H9 (cell line): ENCODE measurements around the gene ITGA7. TPM values are rescaled to one million over a fixed set of nuclear protein-coding genes. Genes with fewer than 3 reads are reported as not detected.
A peak's percentile ranks its signal among the peaks of the same experiment; 100 is the strongest.

Source experiments
- DNase-seq: peaks from one replicate; pipeline ENCODE4 v3.0.0-alpha.2; 2017
- H2AFZ ChIP-seq: one replicate; pipeline ENCODE4 v1.6.1; 2013; ENCODE audit warnings: mild to moderate bottlenecking, low read length, control low read depth, moderate library complexity
- H2AK5ac ChIP-seq: 2 replicates; pipeline ENCODE4 v1.6.1; 2013; ENCODE audit warnings: low read length, control low read depth, mixed read lengths; ENCODE audit not compliant: insufficient read length
- H2BK120ac ChIP-seq: one replicate; pipeline ENCODE4 v1.6.1; 2013; ENCODE audit warnings: low read depth, mild to moderate bottlenecking, low read length, control low read depth, inconsistent platforms; ENCODE audit not compliant: poor library complexity, severe bottlenecking
- H2BK12ac ChIP-seq: 2 replicates; pipeline ENCODE4 v1.6.1; 2013; ENCODE audit warnings: low read length, control low read depth, mixed read lengths, low read depth; ENCODE audit not compliant: insufficient read length
- H2BK15ac ChIP-seq: 2 replicates; pipeline ENCODE4 v1.6.1; 2013; ENCODE audit warnings: low read depth, low read length, control low read depth
- H2BK20ac ChIP-seq: one replicate; pipeline ENCODE4 v1.6.1; 2013; ENCODE audit warnings: low read depth, mild to moderate bottlenecking, low read length, control low read depth, inconsistent platforms; ENCODE audit not compliant: poor library complexity, severe bottlenecking
- H2BK5ac ChIP-seq: 2 replicates; pipeline ENCODE4 v1.6.1; 2013; ENCODE audit warnings: low read length, control low read depth, mixed read lengths; ENCODE audit not compliant: insufficient read length
- H3K14ac ChIP-seq: 2 replicates; pipeline ENCODE4 v1.6.1; 2013; ENCODE audit warnings: low read length, control low read depth; ENCODE audit not compliant: insufficient read depth
- H3K18ac ChIP-seq: 2 replicates; pipeline ENCODE4 v1.6.1; 2013; ENCODE audit warnings: low read depth, mild to moderate bottlenecking, mixed read lengths, low read length, control low read depth; ENCODE audit not compliant: insufficient read length
- H3K23ac ChIP-seq: 2 replicates; pipeline ENCODE4 v1.6.1; 2013; ENCODE audit warnings: low read length, control low read depth, mixed read lengths, low read depth; ENCODE audit not compliant: insufficient read length
- H3K23me2 ChIP-seq: 2 replicates; pipeline ENCODE4 v1.6.1; 2013; ENCODE audit warnings: low read depth, mild to moderate bottlenecking, mixed read lengths, low read length, control low read depth; ENCODE audit not compliant: insufficient read length, poor library complexity, severe bottlenecking
- H3K27ac ChIP-seq: 2 replicates; pipeline ENCODE4 v1.5.1; 2013; ENCODE audit warnings: low read length, control low read depth, mixed read lengths, low read depth; ENCODE audit not compliant: insufficient read length
- H3K27me3 ChIP-seq: 2 replicates; pipeline ENCODE4 v1.6.1; 2013; ENCODE audit warnings: low read length, control low read depth, inconsistent platforms; ENCODE audit not compliant: insufficient read depth
- H3K4ac ChIP-seq: 2 replicates; pipeline ENCODE4 v1.6.1; 2013; ENCODE audit warnings: low read depth, mild to moderate bottlenecking, control low read depth, inconsistent platforms, low read length, moderate library complexity
- H3K4me1 ChIP-seq: 2 replicates; pipeline ENCODE4 v1.6.1; 2013; ENCODE audit warnings: low read length, control low read depth, inconsistent platforms; ENCODE audit not compliant: insufficient read depth
- H3K4me2 ChIP-seq: 2 replicates; pipeline ENCODE4 v1.6.1; 2013; ENCODE audit warnings: low read length, control low read depth, mixed read lengths; ENCODE audit not compliant: insufficient read length, insufficient read depth
- H3K56ac ChIP-seq: 2 replicates; pipeline ENCODE4 v1.6.1; 2013; ENCODE audit warnings: low read depth, mild to moderate bottlenecking, mixed read lengths, low read length, control low read depth; ENCODE audit not compliant: insufficient read length
- H3K79me1 ChIP-seq: 2 replicates; pipeline ENCODE4 v1.6.1; 2013; ENCODE audit warnings: low read depth, mild to moderate bottlenecking, moderate library complexity, low read length, control low read depth, inconsistent platforms; ENCODE audit not compliant: insufficient read depth, poor library complexity, severe bottlenecking
- H3K79me2 ChIP-seq: 2 replicates; pipeline ENCODE4 v1.6.1; 2013; ENCODE audit warnings: low read length, control low read depth, inconsistent platforms; ENCODE audit not compliant: insufficient read depth
- H3K9ac ChIP-seq: 2 replicates; pipeline ENCODE4 v1.6.1; 2013; ENCODE audit warnings: low read length, control low read depth, mixed read lengths; ENCODE audit not compliant: insufficient read length; ENCODE audit errors: extremely low read depth
- H3K9me3 ChIP-seq: one replicate; pipeline ENCODE4 v1.6.1; 2013; ENCODE audit warnings: low read depth, low read length, inconsistent platforms; ENCODE audit not compliant: control insufficient read depth
- H3T11ph ChIP-seq: one replicate; pipeline ENCODE4 v1.6.1; 2013; ENCODE audit warnings: mild to moderate bottlenecking, low read length, control low read depth, inconsistent platforms
- H4K20me1 ChIP-seq: one replicate; pipeline ENCODE4 v1.6.1; 2013; ENCODE audit not compliant: control insufficient read depth, insufficient read length, insufficient read depth
- H4K5ac ChIP-seq: 2 replicates; pipeline ENCODE4 v1.6.1; 2013; ENCODE audit warnings: low read depth, mild to moderate bottlenecking, mixed read lengths, low read length, control low read depth; ENCODE audit not compliant: insufficient read length
- H4K8ac ChIP-seq: replicated peaks from 2 replicates; pipeline ENCODE4 v1.6.1; 2013; ENCODE audit warnings: low read length, control low read depth, mixed read lengths, low read depth; ENCODE audit not compliant: insufficient read length
- H4K91ac ChIP-seq: 2 replicates; pipeline ENCODE4 v1.6.1; 2013; ENCODE audit warnings: low read depth, mild to moderate bottlenecking, moderate library complexity, mixed read lengths, low read length, control low read depth; ENCODE audit not compliant: insufficient read length
- H3K27ac Mint-ChIP-seq, 3 experiments: 2 replicates in 2 of 3; 3 replicates in 1 of 3; pipeline ENCODE4 v1.8.0; 2020 to 2021; ENCODE audit warnings: mixed read lengths in 3 of 3, mild to moderate bottlenecking in 1 of 3, moderate library complexity in 1 of 3
- H3K27me3 Mint-ChIP-seq: 2 replicates; pipeline ENCODE4 v1.8.0; 2021; ENCODE audit warnings: low read depth, mild to moderate bottlenecking, moderate library complexity, mixed read lengths
- H3K36me3 Mint-ChIP-seq, 3 experiments: 2 replicates in 2 of 3; 3 replicates in 1 of 3; pipeline ENCODE4 v1.8.0; 2020 to 2021; ENCODE audit warnings: low read depth in 3 of 3, mixed read lengths in 3 of 3; ENCODE audit not compliant: insufficient read depth in 1 of 3
- H3K4me1 Mint-ChIP-seq, 2 experiments: 2 replicates each; pipeline ENCODE4 v1.8.0; 2020; ENCODE audit warnings: mixed read lengths in 2 of 2
- H3K4me3 Mint-ChIP-seq, 2 experiments: 2 replicates in 1 of 2; 3 replicates in 1 of 2; pipeline ENCODE4 v1.8.0; 2020 to 2021; ENCODE audit warnings: mild to moderate bottlenecking in 2 of 2, mixed read lengths in 2 of 2, moderate library complexity in 1 of 2
- H3K9me3 Mint-ChIP-seq, 2 experiments: 2 replicates in 1 of 2; 3 replicates in 1 of 2; pipeline ENCODE4 v1.8.0; 2020; ENCODE audit warnings: mild to moderate bottlenecking in 2 of 2, mixed read lengths in 2 of 2, moderate library complexity in 1 of 2
- WGBS: extraction: QIAGEN DNeasy Blood & Tissue Kit; methylation state at CpG from one replicate; pipeline ENCODE4 v1.1.7; 2013; ENCODE audit warnings: missing lambda C conversion rate, low lambda C conversion rate, mixed read lengths; ENCODE audit not compliant: insufficient read length; ENCODE audit errors: extremely low coverage; 5-methylcytosine and 5-hydroxymethylcytosine counted together
- total RNA-seq: library from RNA; stranded (reverse); gene quantifications from 2 replicates; pipeline ENCODE4 v1.2.1, GENCODE V29; 2021
- TF ChIP-seq, protein P1 (sequence below): fragments of 200-600 bp; sonication (generic); conservative IDR thresholded peaks from 3 replicates; pipeline ENCODE4 v1.8.0; 2021; ENCODE audit warnings: antibody characterized with exemption, mild to moderate bottlenecking

Gene ITGA7
- total RNA-seq, 1 experiment from 2014 or later = 119 TPM

DNA sequence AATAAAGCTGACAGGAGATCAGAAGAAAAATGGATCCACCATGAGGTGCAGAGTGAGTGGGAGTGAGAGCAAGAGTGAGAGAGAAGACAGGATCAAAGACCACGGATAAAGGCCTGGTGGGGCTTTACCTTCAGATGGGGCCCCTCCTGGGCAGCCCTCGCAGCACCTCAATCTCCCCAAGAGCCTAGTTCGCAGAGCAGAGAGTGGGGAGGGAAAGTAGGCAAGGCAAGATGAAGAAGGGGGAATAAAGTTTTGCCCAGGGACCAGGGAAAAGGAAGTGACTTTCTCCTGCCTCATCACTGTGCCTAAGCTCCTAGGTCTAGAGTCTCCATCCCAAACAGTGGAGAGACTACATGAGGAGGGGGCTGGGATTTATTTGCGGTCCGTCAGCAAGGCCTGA lies 60.7 kb downstream of the ITGA7 start:
- no peak overlapping the region for H3T11ph ChIP-seq
- peaks cover 4% of the 10 kb centered on the region for H3K23me2 ChIP-seq
- no peak overlapping the region for H2BK20ac ChIP-seq
- H3K18ac ChIP-seq = peak overlapping the region; percentile 92
- no peaks in the 10 kb centered on the region for H3K27me3 ChIP-seq
- peaks cover 13% of the 10 kb centered on the region for H3K27me3 Mint-ChIP-seq
- no peak overlapping the region for H2BK5ac ChIP-seq
- H3K4me2 ChIP-seq = no peak overlapping the region
- no peak overlapping the region for H4K5ac ChIP-seq
- no peaks in the 10 kb centered on the region for H3K9me3 ChIP-seq
- no CpG with 5 or more reads among the region's 5 CpGs for WGBS
- H2BK120ac ChIP-seq = peak overlapping the region; percentile 16
- H2BK12ac ChIP-seq = no peak overlapping the region
- no peaks in the 10 kb centered on the region for H4K20me1 ChIP-seq
- no peak overlapping the region for H3K9ac ChIP-seq
- no peak overlapping the region for H3K14ac ChIP-seq
- no peak overlapping the region for H4K8ac ChIP-seq
- no peak overlapping the region for H2AFZ ChIP-seq
- H3K9me3 Mint-ChIP-seq = peaks cover 28 to 31% of the 10 kb centered on the region in 2 experiments
- no peak overlapping the region for H3K27ac ChIP-seq
- H3K4me1 ChIP-seq = no peaks in the 10 kb centered on the region; the same call in 1 of the 2 replicates
- H3K79me2 ChIP-seq = no peaks in the 10 kb centered on the region
- H4K91ac ChIP-seq = peak overlapping the region; percentile 9
- H3K56ac ChIP-seq = no peak overlapping the region
- H3K36me3 Mint-ChIP-seq = peaks cover 6 to 28% (median 13%) of the 10 kb centered on the region in 3 experiments; a peak in 6 of 7 replicates
- no peak overlapping the region for H3K27ac Mint-ChIP-seq
- H3K4ac ChIP-seq = no peak overlapping the region
- H3K4me3 Mint-ChIP-seq = no peak overlapping the region; a peak in 1 of 5 replicates
- TF ChIP-seq, protein P1, sequence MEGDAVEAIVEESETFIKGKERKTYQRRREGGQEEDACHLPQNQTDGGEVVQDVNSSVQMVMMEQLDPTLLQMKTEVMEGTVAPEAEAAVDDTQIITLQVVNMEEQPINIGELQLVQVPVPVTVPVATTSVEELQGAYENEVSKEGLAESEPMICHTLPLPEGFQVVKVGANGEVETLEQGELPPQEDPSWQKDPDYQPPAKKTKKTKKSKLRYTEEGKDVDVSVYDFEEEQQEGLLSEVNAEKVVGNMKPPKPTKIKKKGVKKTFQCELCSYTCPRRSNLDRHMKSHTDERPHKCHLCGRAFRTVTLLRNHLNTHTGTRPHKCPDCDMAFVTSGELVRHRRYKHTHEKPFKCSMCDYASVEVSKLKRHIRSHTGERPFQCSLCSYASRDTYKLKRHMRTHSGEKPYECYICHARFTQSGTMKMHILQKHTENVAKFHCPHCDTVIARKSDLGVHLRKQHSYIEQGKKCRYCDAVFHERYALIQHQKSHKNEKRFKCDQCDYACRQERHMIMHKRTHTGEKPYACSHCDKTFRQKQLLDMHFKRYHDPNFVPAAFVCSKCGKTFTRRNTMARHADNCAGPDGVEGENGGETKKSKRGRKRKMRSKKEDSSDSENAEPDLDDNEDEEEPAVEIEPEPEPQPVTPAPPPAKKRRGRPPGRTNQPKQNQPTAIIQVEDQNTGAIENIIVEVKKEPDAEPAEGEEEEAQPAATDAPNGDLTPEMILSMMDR = no peak
- H2BK15ac ChIP-seq = no peak overlapping the region
- peaks cover 8 to 22% of the 10 kb centered on the region in 2 experiments for H3K4me1 Mint-ChIP-seq
- H3K23ac ChIP-seq = no peak overlapping the region
- H2AK5ac ChIP-seq = no peak overlapping the region
- H3K79me1 ChIP-seq = no peaks in the 10 kb centered on the region
- DNase-seq = no peak
